SW480 (cell line): ENCODE measurements around the gene RASSF5.

Experiments
- DNase-seq: peaks from one replicate; pipeline ENCODE4 v3.0.0-alpha.2; 2016; ENCODE audit warnings: low spot score

The RASSF5 gene

DNA sequence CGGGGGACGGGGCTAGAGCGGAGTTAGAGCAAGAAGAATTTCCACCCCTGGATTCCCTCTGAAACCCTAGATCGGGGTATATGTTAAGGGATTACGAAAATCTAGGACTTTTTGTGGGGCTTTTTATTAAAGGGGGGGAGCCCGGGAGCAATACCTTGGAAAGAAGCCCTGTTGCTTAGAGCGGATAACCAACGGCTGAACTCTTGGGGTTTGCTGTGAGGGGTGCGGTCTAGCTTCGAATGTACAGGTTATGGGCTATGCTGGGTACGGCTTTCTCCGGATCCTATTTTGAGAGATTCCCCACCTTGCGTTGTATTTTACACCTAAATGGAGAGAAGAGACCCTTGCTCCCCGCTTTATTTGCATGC is 128.6 kb downstream of the RASSF5 start:
- peak; percentile 25 for DNase-seq

DNA sequence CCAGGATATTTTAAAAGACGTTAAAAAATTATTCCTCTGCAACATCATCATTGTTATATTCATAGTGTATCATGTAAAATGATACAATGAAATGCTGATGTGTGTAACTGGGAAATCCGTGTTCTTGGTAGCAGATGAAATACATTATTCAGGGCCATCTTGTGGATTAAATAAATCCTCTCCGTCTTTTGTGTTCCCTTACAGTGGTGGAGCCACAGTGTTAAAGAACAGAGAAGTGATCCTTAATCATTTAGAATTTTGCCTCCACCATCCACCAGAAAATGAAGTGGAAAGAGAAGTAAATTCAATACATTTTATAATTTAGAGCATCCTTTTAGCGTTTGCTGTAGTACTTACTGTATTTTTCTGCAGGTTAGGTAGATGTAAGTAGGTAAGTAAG is 129.3 kb downstream of the RASSF5 start:
- DNase-seq, result no peak

DNA sequence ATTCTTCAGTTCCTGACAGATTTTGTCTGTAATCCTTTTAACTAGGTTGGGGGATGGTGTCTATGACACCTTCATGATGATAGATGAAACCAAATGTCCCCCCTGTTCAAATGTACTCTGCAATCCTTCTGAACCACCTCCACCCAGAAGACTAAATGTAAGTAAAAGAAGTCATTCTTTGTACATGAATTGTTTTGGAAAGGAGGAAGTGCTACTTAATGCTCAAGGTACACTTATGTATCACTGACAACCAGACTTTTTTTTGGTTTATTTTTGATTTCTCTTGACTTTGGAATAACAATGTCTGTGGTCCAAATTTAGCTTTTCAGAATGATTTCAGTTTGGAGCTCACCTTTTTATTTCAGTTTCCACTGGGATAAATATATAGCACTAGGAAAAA is 130.3 kb downstream of the RASSF5 start:
- no peak for DNase-seq
